H1 (cell line): ENCODE data around the gene CSNK1D. TPM values are rescaled to one million over a fixed set of nuclear protein-coding genes. Genes with fewer than 3 reads are reported as not detected.

Experiments
- CTCF ChIA-PET: fragments of 300-600 bp; sonication (Branson Sonifier 250); formaldehyde crosslinking; loops from one replicate; lab custom pipeline; 2021; ENCODE audit not compliant: partially characterized antibody; lab: Charles Lee
- POLR2A ChIA-PET: fragments of 300-600 bp; sonication (Branson Sonifier 250); formaldehyde crosslinking; loops from one replicate; lab custom pipeline; 2021; ENCODE audit warnings: inconsistent platforms; ENCODE audit not compliant: partially characterized antibody; lab: Charles Lee
- DNase-seq, 2 experiments: peaks; one replicate each; pipeline versions ENCODE4 v3.0.0 to v3.0.0-alpha.2; 2010 to 2022; ENCODE audit warnings: low spot score in 2 of 2, low read depth in 1 of 2, mixed read lengths in 1 of 2
- FAIRE-seq: peaks from 2 replicates; lab custom pipeline; 2011; peaks lifted over from hg19 to GRCh38; lab: Jason Lieb, UNC
- H2AFZ ChIP-seq: 2 replicates; pipeline ENCODE4 v1.8.1; 2012; ENCODE audit warnings: low read length, inconsistent platforms
- H2AK5ac ChIP-seq: 2 replicates; pipeline ENCODE4 v1.6.1; 2013; ENCODE audit warnings: low read depth, low read length
- H2BK120ac ChIP-seq: replicated peaks from 2 replicates; pipeline ENCODE3; 2013; ENCODE audit warnings: low read depth, low read length, inconsistent platforms
- H2BK12ac ChIP-seq: 2 replicates; pipeline ENCODE4 v1.6.1; 2013; ENCODE audit warnings: low read depth, low read length
- H2BK15ac ChIP-seq: 2 replicates; pipeline ENCODE4 v1.6.1; 2013; ENCODE audit warnings: low read length
- H2BK20ac ChIP-seq: 2 replicates; pipeline ENCODE4 v1.6.1; 2013; ENCODE audit warnings: low read length
- H2BK5ac ChIP-seq: 2 replicates; pipeline ENCODE4 v1.6.1; 2013; ENCODE audit warnings: low read depth, low read length
- H3K14ac ChIP-seq: 2 replicates; pipeline ENCODE4 v1.6.1; 2013; ENCODE audit warnings: inconsistent platforms; ENCODE audit not compliant: insufficient read length
- H3K18ac ChIP-seq: 2 replicates; pipeline ENCODE4 v1.6.1; 2013; ENCODE audit warnings: low read length; ENCODE audit errors: extremely low read depth
- H3K23ac ChIP-seq: 2 replicates; pipeline ENCODE4 v1.6.1; 2013; ENCODE audit warnings: inconsistent platforms; ENCODE audit not compliant: insufficient read length
- H3K23me2 ChIP-seq: 2 replicates; pipeline ENCODE4 v1.6.1; 2013; ENCODE audit warnings: low read depth, low read length
- H3K27ac ChIP-seq: 2 replicates; pipeline ENCODE4 v1.6.1; 2011; ENCODE audit warnings: low read depth, low read length, inconsistent platforms
- H3K27me3 ChIP-seq, 4 experiments: replicated peaks in 1 of 4; 1 replicate in 1 of 4; 2 replicates in 3 of 4; pipeline versions ENCODE4 v1.6.1 to v1.8.1; 2011 to 2013; ENCODE audit warnings: low read length in 3 of 4, mild to moderate bottlenecking in 3 of 4, inconsistent platforms in 2 of 4, mixed read lengths in 2 of 4, moderate library complexity in 1 of 4; ENCODE audit not compliant: control insufficient read depth in 3 of 4, insufficient read depth in 3 of 4; ENCODE audit errors: extremely low read depth in 1 of 4
- H3K36me3 ChIP-seq, 4 experiments: 2 replicates each; pipeline versions ENCODE4 v1.6.1 to v1.8.1; 2011 to 2013; ENCODE audit warnings: mild to moderate bottlenecking in 4 of 4, low read length in 3 of 4, moderate library complexity in 2 of 4, control low read depth in 1 of 4, inconsistent platforms in 1 of 4; ENCODE audit not compliant: insufficient read depth in 4 of 4, control insufficient read depth in 2 of 4
- H3K4ac ChIP-seq: replicated peaks from 2 replicates; pipeline ENCODE3; 2013; ENCODE audit warnings: low read length, low read depth, mixed read lengths, inconsistent platforms; ENCODE audit not compliant: insufficient read length
- H3K4me1 ChIP-seq, 4 experiments: replicated peaks in 1 of 4; 1 replicate in 1 of 4; 2 replicates in 3 of 4; pipeline versions ENCODE4 v1.6.1 to v1.8.1; 2011 to 2013; ENCODE audit warnings: low read length in 3 of 4, inconsistent platforms in 2 of 4, mixed read lengths in 1 of 4; ENCODE audit not compliant: insufficient read depth in 4 of 4, control insufficient read depth in 3 of 4
- H3K4me2 ChIP-seq, 2 experiments: 2 replicates each; pipeline versions ENCODE4 v1.6.1 to v1.8.1; 2011 to 2013; ENCODE audit warnings: low read depth in 2 of 2, low read length in 2 of 2, control low read depth in 1 of 2, inconsistent platforms in 1 of 2, mild to moderate bottlenecking in 1 of 2; ENCODE audit not compliant: insufficient read depth in 1 of 2
- H3K4me3 ChIP-seq, 4 experiments: fragments of 200-600, 300-600 bp in 1 of 4; sonication (generic), shearing (Covaris generic), sonication (Bioruptor Twin) in 1 of 4; 2 replicates each; pipeline versions ENCODE4 v1.5.1 to v1.8.1; 2011 to 2016; ENCODE audit warnings: low read length in 4 of 4, low read depth in 3 of 4, control low read depth in 2 of 4, inconsistent platforms in 2 of 4, mild to moderate bottlenecking in 2 of 4, mixed read lengths in 1 of 4, moderate library complexity in 1 of 4; ENCODE audit not compliant: insufficient read depth in 2 of 4; ENCODE audit errors: extremely low read depth in 1 of 4
- H3K56ac ChIP-seq: replicated peaks from 2 replicates; pipeline ENCODE3; 2013; ENCODE audit warnings: low read depth, mild to moderate bottlenecking, mixed read lengths, low read length, inconsistent platforms; ENCODE audit not compliant: insufficient read length
- H3K79me1 ChIP-seq: 2 replicates; pipeline ENCODE4 v1.6.1; 2013; ENCODE audit warnings: low read depth, low read length, control low read depth
- H3K79me2 ChIP-seq, 2 experiments: 2 replicates each; pipeline versions ENCODE4 v1.6.1 to v1.8.1; 2012 to 2013; ENCODE audit warnings: low read length in 2 of 2, mild to moderate bottlenecking in 2 of 2, inconsistent platforms in 1 of 2; ENCODE audit not compliant: insufficient read depth in 2 of 2, control insufficient read depth in 1 of 2
- H3K9ac ChIP-seq, 4 experiments: replicated peaks in 1 of 4; 1 replicate in 1 of 4; 2 replicates in 3 of 4; pipeline versions ENCODE4 v1.6.1 to v1.8.1; 2011 to 2013; ENCODE audit warnings: low read depth in 3 of 4, low read length in 3 of 4, control low read depth in 2 of 4, mild to moderate bottlenecking in 2 of 4, moderate library complexity in 2 of 4, inconsistent platforms in 1 of 4; ENCODE audit errors: extremely low read depth in 1 of 4
- H3K9me3 ChIP-seq, 2 experiments: 2 replicates each; pipeline versions ENCODE4 v1.6.1 to v1.8.1; 2012 to 2013; ENCODE audit warnings: mild to moderate bottlenecking in 2 of 2, moderate library complexity in 2 of 2, control low read depth in 1 of 2, inconsistent platforms in 1 of 2, low read depth in 1 of 2, low read length in 1 of 2, mixed read lengths in 1 of 2; ENCODE audit not compliant: insufficient read depth in 2 of 2
- H4K20me1 ChIP-seq, 2 experiments: replicated peaks in 1 of 2; 2 replicates each; pipeline versions ENCODE3 to v1.8.1; 2011 to 2013; ENCODE audit warnings: inconsistent platforms in 2 of 2, low read length in 2 of 2, mild to moderate bottlenecking in 1 of 2; ENCODE audit not compliant: insufficient read depth in 2 of 2, control insufficient read depth in 1 of 2
- H4K5ac ChIP-seq: 2 replicates; pipeline ENCODE4 v1.6.1; 2013; ENCODE audit warnings: low read length, low read depth, mixed read lengths, inconsistent platforms; ENCODE audit not compliant: insufficient read length
- H4K8ac ChIP-seq: 2 replicates; pipeline ENCODE4 v1.8.0; 2013; ENCODE audit warnings: mild to moderate bottlenecking, moderate library complexity, low read length, inconsistent platforms; ENCODE audit not compliant: insufficient read depth; ENCODE audit errors: extremely low read depth
- H4K91ac ChIP-seq: replicated peaks from 2 replicates; pipeline ENCODE3; 2013; ENCODE audit warnings: low read length, mixed read lengths, inconsistent platforms; ENCODE audit not compliant: insufficient read length
- GABPA ChIP-seq: IDR thresholded peaks from 2 replicates; pipeline ENCODE4 v1.6.1; 2011; ENCODE audit warnings: mild to moderate bottlenecking, low read length, moderate library complexity, borderline replicate concordance; ENCODE audit not compliant: insufficient read depth
- WGBS, 2 experiments: shearing (Covaris generic) in 1 of 2; methylation state at CpG; one replicate each; pipeline versions ENCODE4 v1.1.6 to v1.1.7; 2013 to 2015; ENCODE audit warnings: low lambda C conversion rate in 2 of 2, mixed read lengths in 2 of 2, inconsistent platforms in 1 of 2, low coverage in 1 of 2, missing lambda C conversion rate in 1 of 2; ENCODE audit not compliant: insufficient replicate concordance in 2 of 2, insufficient coverage in 1 of 2, insufficient read length in 1 of 2; ENCODE audit errors: extremely low coverage in 1 of 2, missing lambda C conversion rate in 1 of 2; 5-methylcytosine and 5-hydroxymethylcytosine counted together
- polyA plus RNA-seq, 7 experiments: library from polyadenylated mRNA; depleted of rRNA in 3 of 7; stranded (reverse) in 5 of 7; unstranded in 2 of 7; fragments of >200 nt in 5 of 7; fragments of 200-250 nt in 2 of 7; gene quantifications; 1 replicate in 5 of 7; 2 replicates in 1 of 7; 4 replicates in 1 of 7; pipeline versions ENCODE4 v1.2.1 to v1.2.3, GENCODE V29; 2011 to 2013; ENCODE audit warnings: missing spikeins in 2 of 7, mixed read lengths in 2 of 7
- total RNA-seq: library from RNA; stranded (reverse); fragmentation: NEBNext Ultra II Directional; extraction: Animal tissue kit (Norgen Biotek cat#: 25700); gene quantifications from 2 replicates; pipeline ENCODE4 v1.2.1, GENCODE V29; 2021
- TF ChIP-seq, protein P1 (sequence below), 3 experiments: IDR thresholded peaks; 1 replicate in 2 of 3; 2 replicates in 1 of 3; pipeline versions ENCODE4 v1.5.1 to v1.6.1; 2011; ENCODE audit warnings: low read length in 3 of 3, mild to moderate bottlenecking in 3 of 3, inconsistent platforms in 2 of 3, low read depth in 1 of 3, moderate library complexity in 1 of 3; ENCODE audit not compliant: insufficient read depth in 1 of 3; ENCODE audit errors: control extremely low read depth in 1 of 3

CSNK1D gene
- total and polyA plus RNA-seq, 2 of the 8 experiments (the other 6 are each of a cell fraction or from before 2014, with no cell fraction given): 73.5 to 103 TPM

GRCh38 chr17:82255402-82255972, 18.0 kb downstream of the CSNK1D start:
- no peak overlapping the region for H3K9ac ChIP-seq
- H3K23ac ChIP-seq: no peak overlapping the region
- H2BK12ac ChIP-seq: no peak overlapping the region
- peaks cover 44 to 84% (median 68%) of the 10 kb centered on the region in 4 experiments for H3K36me3 ChIP-seq
- no peak overlapping the region for H2BK120ac ChIP-seq
- DNase-seq: no peak
- H3K14ac ChIP-seq: no peak overlapping the region
- no peak overlapping the region for H2BK5ac ChIP-seq
- H4K20me1 ChIP-seq: peaks cover 36 to 45% of the 10 kb centered on the region in 2 experiments
- H3K4me1 ChIP-seq: no peaks in the 10 kb centered on the region
- no peak overlapping the region for H3K4me3 ChIP-seq
- no peak overlapping the region for H4K8ac ChIP-seq
- 0 out of 4 replicates have a peak, but pooled peaks cover 0 to under 1% of the 10 kb centered on the region in 2 experiments for H3K9me3 ChIP-seq
- no peak overlapping the region for H4K5ac ChIP-seq
- H3K27ac ChIP-seq: no peak overlapping the region
- no peak overlapping the region for H3K18ac ChIP-seq
- H3K4ac ChIP-seq: no peak overlapping the region
- H2BK15ac ChIP-seq: no peak overlapping the region
- CTCF ChIA-PET: interaction anchor here (0.6 to 1.3 kb wide), 6 partner anchors 12 to 296 kb away, joined by 3 to 5 read pairs (median 3); no protein-coding TSS in a partner anchor
- H3K79me2 ChIP-seq: peaks cover 3 to 63% of the 10 kb centered on the region in 2 experiments; a peak in 3 of 4 replicates
- no peaks in the 10 kb centered on the region for H3K27me3 ChIP-seq
- TF ChIP-seq, protein P1, sequence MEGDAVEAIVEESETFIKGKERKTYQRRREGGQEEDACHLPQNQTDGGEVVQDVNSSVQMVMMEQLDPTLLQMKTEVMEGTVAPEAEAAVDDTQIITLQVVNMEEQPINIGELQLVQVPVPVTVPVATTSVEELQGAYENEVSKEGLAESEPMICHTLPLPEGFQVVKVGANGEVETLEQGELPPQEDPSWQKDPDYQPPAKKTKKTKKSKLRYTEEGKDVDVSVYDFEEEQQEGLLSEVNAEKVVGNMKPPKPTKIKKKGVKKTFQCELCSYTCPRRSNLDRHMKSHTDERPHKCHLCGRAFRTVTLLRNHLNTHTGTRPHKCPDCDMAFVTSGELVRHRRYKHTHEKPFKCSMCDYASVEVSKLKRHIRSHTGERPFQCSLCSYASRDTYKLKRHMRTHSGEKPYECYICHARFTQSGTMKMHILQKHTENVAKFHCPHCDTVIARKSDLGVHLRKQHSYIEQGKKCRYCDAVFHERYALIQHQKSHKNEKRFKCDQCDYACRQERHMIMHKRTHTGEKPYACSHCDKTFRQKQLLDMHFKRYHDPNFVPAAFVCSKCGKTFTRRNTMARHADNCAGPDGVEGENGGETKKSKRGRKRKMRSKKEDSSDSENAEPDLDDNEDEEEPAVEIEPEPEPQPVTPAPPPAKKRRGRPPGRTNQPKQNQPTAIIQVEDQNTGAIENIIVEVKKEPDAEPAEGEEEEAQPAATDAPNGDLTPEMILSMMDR (IDR thresholded peaks at IDR 0.05; ENCODE audit: control extremely low read depth in 1 of 3, insufficient read depth in 1 of 3, low read depth in 1 of 3, low read length in 3 of 3): no peak
- TF ChIP-seq GABPA: no peak
- TF ChIP-seq, all 59 proteins: peak for 0
- 92% methylated on average over 15 of the region's 15 CpGs; no CpG with 5 or more reads in 1 of the 2 experiments for WGBS, 2 experiments
- Histone ChIP-seq H4K91ac (no peak overlapping the region), H3K79me1 (peaks cover 24% of the 10 kb centered on the region), H3K4me2 (no peak overlapping the region), H3K23me2 (no peaks in the 10 kb centered on the region), H2AK5ac (no peak overlapping the region), H2AFZ (no peak overlapping the region), H3K56ac (no peak overlapping the region), H2BK20ac (no peak overlapping the region)
- no peak for FAIRE-seq
- POLR2A ChIA-PET: interaction anchor here (1.4 to 2.0 kb wide), 6 partner anchors 8 to 18 kb away, joined by 3 to 10 read pairs (median 4); partner anchors contain the start of gene CSNK1D
